HG02678 (cell line): ENCODE data around the gene SLC22A14.
"Not testable (repeated sequence)": the region's sequence is repeated elsewhere in the genome, so short reads cannot be mapped to it uniquely, and the experiment has no call there.

Experiments used
- ATAC-seq: cut with Tn5 transposase; IDR thresholded peaks from one replicate; pipeline ENCODE4 v1.9.1; 2021; ENCODE audit warnings: mild to moderate bottlenecking, moderate library complexity; ENCODE audit not compliant: unreplicated experiment

Gene SLC22A14

GRCh38 chr3:38313263-38313662 lies 31.2 kb downstream of the SLC22A14 start:
- ATAC-seq, result no peak

- no peak for ATAC-seq
These were observed 31.6 kb downstream of the SLC22A14 start for GRCh38 chr3:38313695-38314094.

GRCh38 chr3:38314112-38314763 lies 32.1 kb downstream of the SLC22A14 start:
- ATAC-seq, result no peak

GRCh38 chr3:38314764-38315487 lies 32.8 kb downstream of the SLC22A14 start:
- ATAC-seq, result no peak

- ATAC-seq, result no peak
These were observed 33.6 kb downstream of the SLC22A14 start for GRCh38 chr3:38315488-38316230.

GRCh38 chr3:38316356-38317191 lies 34.5 kb downstream of the SLC22A14 start:
- no peak for ATAC-seq

GRCh38 chr3:38317192-38317759 lies 35.2 kb downstream of the SLC22A14 start:
- no peak for ATAC-seq

GRCh38 chr3:38318766-38319671 lies 36.9 kb downstream of the SLC22A14 start:
- ATAC-seq, result no peak

GRCh38 chr3:38320638-38321037 lies 38.5 kb downstream of the SLC22A14 start:
- not testable (repeated sequence) for ATAC-seq

GRCh38 chr3:38323060-38323459 lies 41.0 kb downstream of the SLC22A14 start:
- ATAC-seq, result no peak

- no peak for ATAC-seq
These were observed 43.2 kb downstream of the SLC22A14 start for GRCh38 chr3:38325256-38325655.

GRCh38 chr3:38327335-38328009 lies 45.4 kb downstream of the SLC22A14 start:
- ATAC-seq, result no peak

- no peak for ATAC-seq
These were observed 49.3 kb downstream of the SLC22A14 start for GRCh38 chr3:38331257-38332022.

- no peak for ATAC-seq
These were observed 50.1 kb downstream of the SLC22A14 start for GRCh38 chr3:38332201-38332600.

- no peak for ATAC-seq
These were observed 52.3 kb downstream of the SLC22A14 start for GRCh38 chr3:38334142-38335055.

GRCh38 chr3:38335263-38335662 lies 53.2 kb downstream of the SLC22A14 start:
- no peak for ATAC-seq

- ATAC-seq, result no peak
These were observed 55.6 kb downstream of the SLC22A14 start for GRCh38 chr3:38337703-38338102.
